HG03280 (cell line): ENCODE results near the gene GAS7.
"Not testable (repeated sequence)": the region's sequence is repeated elsewhere in the genome, so short reads cannot be mapped to it uniquely, and the experiment has no call there.

Source experiments
- ATAC-seq: cut with Tn5 transposase; IDR thresholded peaks from one replicate; pipeline ENCODE4 v1.9.1; 2021; ENCODE audit warnings: mild to moderate bottlenecking, moderate library complexity; ENCODE audit not compliant: unreplicated experiment

The GAS7 gene

DNA sequence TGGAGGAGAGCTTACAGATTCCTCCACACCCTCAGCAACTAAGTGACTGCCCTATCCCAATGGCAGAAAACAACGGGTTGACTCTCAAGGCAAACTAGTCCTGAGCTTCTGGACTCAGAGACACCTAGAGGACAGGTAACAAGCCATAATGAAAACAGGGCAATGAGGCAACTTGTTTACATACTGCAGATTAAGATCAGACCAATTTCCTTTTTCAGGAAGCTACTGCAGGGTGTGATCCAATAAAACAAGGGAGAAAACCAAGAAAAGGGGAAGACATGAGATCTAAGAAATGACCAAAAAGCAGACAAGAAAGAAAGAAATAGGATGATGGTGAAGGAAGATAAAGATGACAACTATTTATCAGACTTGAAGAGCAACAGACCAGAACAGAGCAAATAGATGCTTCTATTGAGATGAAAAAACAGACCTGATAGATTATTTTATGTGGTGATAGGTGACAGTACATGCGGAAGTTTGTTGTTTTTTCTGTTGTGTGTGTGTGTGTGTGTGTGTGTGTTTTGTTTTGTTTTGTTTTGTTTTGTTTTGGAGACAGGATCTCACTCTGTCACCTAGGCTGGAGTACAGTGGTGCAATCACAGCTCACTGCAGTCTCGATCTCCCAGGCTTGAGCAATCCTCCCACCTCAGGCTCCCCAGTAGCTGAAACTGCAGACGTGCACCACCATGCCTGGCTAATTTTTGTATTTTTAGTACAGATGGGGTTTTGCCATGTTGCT lies 120.7 kb downstream of the GAS7 start:
- no peak for ATAC-seq

DNA sequence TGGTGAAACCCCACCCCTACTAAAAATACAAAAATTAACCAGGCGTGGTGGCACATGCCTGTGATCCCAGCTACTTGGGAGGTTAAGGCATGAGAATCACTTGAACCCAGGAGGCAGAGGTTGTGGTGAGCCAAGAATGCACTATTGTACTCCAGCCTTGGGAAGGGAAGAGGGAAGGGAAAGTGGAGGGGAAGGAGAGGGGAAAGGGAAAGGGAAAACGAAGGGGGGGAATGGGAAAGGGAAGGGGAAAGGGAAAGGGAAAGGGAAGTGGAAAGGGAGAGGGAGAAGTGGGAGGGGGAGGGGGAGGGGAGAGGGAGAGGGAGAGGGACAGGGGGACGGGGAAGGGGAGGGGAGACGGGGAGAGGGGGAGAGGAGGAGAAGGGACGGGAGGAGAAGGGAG lies 122.5 kb downstream of the GAS7 start:
- no peak for ATAC-seq

DNA sequence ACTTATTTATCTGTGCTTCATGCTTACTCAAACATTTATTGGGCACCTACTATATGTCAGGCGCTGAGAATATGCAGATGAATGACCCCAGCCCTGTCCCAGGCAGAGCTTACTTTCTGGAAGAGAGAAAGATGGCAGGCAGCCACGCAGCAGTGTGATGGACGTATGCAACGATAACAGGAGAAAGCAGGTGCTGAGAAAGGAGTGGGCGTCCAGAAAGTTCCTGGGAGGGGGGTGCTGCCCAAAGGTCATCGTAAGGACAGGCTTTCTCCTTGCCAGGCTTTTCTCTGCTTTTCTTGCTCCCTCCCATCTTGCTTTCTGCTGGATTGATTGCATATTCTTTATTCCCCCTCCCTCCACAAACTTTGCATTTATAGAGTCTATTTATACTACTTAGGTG lies 124.5 kb downstream of the GAS7 start:
- no peak for ATAC-seq

DNA sequence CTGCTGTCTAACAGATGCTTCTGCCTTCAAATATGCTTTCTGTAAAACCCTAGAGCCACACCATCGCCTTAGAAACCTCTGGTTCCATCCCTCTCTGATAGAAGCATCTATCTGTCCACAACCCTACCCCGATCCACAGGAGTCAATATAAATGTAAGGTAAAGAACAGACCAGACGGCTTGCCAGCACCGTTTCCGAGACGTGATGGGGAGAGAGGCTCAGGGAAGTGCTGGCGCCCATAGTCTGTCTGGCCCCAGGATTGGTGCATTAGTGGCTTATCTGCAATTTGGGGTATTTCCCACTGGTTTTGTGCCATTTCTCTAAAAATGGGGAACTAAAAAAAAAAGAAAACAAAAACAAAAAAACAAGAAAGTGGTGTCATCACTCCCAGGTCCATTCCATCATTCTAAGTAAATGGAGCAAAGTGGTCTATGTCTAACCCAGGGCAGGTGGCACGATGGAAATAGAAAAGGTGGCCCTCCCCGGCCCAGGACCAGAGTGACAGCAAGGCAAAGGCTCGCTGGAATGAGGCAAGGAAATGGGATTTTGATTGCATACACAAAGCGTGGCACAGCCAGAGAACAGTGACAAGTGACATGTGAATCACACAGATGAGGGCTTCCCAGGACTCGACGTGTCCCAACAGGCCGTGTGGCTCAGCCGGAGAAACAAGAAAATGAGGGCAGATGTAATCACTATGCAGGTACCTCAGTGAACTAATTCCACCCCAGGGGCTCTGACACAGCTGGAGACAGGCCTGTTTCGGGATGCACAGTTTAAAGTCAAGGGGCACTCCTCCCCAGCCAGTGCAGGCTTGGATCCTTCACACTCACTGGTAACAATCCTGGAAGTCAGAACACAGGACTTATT lies 125.6 kb downstream of the GAS7 start:
- no peak for ATAC-seq

DNA sequence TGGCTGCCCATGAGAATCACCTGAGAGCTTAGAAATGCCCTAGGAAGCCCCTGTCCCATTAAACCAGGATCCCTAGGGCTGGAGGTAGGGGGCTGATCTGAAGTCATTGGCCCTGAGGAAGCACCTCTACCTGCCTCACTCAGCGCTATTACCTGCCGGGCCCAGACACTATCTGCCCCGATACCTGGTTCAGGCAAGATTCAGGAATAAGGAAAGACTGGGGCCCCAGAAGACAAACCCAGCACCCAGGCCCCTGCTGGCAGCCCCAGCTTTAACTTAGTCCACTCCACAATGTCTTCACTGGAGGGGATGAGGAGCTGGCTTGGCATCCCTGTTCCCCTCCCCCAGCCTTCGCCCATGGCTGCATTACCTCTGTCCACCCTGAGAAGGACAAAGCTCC lies 126.3 kb downstream of the GAS7 start:
- no peak for ATAC-seq

DNA sequence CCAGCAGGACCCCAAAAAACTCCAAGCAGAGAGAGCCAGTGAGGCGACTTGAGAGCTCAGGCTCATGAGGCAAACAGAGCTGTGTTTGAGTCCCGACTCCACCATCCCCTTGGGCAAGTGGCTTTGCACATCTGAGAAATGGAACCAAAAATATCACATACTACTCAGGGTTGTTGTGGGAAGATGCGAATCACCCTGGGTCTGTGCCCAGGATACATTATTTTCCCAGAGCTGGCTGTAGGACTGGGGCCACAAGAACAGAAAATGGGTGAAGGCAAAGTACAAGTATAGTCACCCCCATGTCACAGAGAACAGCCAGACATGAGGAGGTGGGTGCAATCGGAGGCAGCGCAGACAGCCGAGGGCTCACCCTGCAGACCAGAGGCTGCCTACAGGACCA lies 127.3 kb downstream of the GAS7 start:
- no peak for ATAC-seq

DNA sequence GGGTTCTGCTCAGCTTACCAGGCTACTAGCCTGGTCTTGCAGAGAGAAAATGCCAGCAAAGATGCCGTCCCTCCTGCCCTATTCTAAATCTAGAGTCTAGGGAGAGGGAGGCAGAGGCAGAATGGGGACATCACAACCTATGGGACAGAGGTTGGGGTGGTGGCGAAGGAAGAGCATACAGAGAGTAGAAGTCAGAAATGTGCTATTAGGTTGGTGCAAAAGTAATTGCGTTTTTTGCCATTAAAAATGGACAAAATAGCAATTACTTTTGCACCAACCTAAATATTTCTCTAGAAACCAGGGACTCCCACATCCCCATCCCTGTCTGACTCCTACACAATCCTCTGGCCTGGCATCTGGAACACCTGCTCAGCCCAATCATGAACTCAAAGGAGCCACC lies 127.7 kb downstream of the GAS7 start:
- no peak for ATAC-seq

DNA sequence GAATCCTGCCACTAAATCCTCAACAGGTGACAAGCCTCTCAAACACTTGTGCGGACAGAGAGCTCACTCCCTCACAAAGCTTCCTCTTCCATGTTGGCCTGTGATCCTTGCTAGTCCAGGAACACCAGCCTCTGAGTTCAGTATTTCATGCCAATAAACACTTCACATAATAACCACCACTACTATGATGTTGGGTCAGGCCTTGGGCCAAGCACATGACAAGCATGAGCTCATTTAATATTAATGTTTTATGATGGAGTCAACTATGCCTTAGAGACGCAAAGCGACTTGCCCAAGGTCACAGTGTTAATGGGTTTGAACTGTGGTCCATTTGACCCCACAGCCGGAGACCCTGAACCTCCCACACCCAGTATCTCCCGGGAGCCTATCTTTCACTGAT lies 129.1 kb downstream of the GAS7 start:
- ATAC-seq: no peak

DNA sequence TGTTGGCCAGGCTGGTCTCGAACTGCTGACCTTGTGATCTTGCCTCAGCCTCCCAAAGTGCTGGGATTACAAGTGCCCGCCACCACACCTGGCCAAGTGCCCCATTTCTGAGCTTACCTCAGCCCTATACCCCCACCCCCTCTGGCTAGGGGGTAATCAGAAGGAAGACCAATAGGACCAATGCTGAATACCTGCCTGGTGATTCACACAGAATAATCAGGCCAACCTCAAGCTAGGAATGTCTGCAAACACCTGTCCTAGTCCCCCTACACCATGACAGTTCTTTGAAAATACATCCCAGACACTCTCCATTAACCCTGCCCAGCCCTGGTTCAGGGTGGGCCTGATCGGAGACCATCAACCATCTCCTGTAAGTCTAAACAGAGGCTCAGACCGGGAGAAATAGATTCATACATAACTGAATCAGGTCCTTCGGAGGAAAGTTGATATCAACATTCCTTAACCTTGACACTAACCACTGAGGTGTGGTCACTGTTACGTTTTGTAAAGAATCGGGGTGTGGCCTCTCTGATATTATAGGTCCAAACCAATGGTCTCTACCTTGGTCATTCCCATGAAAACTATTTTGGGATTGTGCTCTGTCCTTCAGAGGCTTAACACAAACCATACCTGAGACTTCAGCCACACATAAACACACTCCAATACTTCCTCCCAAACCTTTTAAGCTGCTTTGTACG lies 130.8 kb downstream of the GAS7 start:
- ATAC-seq: no peak

DNA sequence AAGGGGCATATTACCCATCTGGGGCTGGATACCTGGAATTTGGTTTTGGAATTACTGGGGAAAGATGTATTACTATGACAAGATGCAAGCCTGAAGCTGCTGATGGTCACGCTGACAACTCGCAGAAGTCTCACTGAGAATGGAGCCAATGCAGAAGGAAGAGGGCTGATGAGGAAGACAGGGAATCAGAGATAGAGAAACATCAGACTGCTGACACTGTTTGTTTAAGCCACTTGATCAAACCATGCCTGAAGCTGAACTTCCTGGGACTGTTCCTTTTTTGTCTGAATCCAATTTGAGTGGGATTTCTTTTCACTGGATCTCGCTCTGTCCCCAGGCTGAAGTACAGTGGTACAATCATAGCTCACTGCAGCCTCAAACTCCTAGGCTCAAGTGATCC lies 133.9 kb downstream of the GAS7 start:
- ATAC-seq: no peak

DNA sequence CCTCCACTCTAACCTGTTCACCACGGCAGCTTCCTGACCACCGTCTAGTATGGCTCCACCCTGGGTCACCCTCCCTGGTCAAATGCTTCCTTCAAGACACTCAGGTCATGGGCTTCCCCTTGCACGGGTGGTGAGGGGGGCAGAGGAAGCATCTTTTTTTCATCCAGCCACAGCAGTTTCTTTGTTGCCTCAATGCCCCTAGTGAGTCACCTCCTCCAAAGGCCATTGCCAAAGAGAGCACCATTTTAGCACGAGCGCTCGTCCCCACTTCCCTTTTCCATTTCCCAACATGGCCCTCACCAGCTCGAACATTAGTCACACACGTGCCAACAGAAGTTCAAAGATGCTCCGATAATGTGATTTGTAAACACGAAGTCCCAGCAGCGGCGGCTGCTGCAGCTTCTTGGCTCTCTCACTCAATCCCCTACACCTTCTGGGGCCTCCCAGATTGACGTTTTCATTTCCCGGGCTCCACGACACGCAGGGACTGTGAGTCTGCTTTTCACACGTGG lies 134.6 kb downstream of the GAS7 start:
- ATAC-seq: no peak

DNA sequence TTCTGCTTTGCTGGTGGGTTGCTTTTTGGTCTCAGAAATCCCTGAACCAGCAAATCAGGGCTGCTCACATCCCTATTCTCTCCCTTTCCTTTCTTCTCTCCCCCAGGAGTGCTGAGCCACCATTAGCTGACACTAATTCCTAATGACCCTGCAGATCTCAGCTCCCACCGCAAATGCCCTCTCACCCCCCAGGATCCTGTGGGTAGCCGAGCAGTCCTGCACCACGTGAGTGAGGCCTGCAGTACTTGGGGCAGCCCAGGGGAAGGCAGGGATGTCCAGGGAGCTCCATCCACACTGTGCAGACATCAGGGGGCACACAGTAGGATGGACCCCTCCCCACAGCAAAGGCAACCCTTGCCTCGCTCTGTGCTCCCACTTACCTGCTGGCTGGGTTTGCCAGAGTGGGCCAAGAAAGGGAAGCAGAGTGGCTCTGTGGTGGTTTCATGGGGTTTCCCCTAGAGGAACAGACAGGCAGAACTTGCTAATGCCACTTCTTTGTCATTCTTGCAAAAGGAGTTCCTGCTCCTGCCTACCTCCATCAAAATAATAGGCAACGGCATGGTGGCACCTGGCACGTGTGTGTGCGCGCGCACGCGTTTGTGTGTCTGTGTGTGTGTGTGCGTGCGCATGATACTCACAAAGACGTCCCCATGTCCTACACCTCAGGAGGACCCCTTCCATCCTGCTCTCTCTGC lies 135.6 kb downstream of the GAS7 start:
- no peak for ATAC-seq

DNA sequence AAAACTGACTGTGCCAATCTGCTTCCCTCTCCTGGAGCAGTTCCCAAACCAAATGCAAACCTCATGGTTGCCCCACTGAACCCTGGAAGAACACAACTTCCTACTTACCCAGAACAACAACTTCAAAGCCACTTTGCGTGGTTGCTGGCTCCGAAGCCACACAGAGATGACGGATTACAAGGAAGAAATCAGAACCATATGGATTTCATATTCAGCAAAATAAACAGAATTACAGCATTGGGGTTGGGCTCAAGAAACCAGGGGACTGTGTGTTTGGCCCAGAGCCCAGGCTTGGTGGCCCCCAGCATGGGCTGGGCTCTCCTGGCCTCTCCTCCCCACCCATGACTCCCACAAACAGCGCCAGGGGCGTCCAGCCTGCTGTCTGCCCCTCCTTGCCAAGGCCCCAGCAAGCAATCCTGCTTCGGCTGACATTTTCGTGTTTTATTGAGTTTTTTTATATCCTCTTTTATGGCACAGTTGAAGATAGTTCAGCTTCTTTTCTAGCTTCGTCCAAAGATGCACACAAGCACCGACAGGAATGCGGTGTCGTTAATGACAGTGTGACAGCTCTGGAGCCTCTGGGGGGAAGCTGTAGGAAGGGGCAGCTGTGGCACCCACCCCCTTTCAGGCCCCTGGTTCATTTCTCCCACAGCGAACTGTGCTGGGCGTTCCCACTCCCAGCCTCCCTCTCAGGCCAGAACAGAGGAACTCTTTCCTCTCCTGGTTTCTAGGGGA lies 137.1 kb downstream of the GAS7 start:
- ATAC-seq: no peak

DNA sequence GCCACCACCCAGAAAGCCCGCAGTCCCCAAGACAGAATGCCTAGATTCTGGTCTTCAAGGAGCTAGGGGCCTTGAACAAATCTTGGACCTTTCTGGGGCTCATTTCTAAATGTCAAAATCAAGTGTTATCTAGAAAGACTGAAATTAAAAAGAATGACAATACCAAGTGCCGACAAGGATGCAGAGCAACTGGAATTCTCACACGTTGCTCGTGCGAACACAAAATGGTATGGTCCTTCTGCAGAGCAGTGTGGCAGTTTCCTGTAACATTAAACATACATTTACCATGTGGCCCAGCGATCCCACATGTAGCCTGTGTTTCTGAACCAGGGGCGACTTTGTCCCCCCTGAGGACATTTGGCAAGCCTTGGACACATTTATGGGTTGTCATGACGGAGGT lies 137.9 kb downstream of the GAS7 start:
- ATAC-seq: no peak

DNA sequence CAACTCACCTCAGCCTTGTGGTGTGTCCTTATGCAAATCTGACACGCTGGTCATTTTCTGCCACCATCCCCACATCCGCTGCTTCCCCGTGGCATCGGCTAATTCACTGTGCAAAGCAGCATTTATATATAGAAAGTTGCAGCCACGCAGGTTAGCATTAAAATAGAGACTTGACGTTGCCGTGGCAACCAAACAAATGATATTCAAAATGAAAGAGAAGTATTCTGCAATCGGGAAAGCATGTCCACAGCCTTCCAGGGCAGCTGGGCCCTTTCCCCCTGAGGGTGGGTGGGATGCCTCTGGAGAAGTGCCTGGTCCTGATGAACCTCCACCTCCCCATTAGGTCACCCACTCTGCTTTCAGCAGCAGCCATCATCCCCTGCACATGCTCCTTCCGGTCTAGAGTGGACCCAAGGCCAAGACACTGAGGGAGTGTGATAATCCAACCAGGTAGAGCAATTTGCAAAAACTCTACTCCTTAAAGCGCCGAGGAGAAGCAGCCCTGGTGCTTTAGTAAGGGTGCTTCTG lies 138.7 kb downstream of the GAS7 start:
- ATAC-seq: peak; percentile 84

DNA sequence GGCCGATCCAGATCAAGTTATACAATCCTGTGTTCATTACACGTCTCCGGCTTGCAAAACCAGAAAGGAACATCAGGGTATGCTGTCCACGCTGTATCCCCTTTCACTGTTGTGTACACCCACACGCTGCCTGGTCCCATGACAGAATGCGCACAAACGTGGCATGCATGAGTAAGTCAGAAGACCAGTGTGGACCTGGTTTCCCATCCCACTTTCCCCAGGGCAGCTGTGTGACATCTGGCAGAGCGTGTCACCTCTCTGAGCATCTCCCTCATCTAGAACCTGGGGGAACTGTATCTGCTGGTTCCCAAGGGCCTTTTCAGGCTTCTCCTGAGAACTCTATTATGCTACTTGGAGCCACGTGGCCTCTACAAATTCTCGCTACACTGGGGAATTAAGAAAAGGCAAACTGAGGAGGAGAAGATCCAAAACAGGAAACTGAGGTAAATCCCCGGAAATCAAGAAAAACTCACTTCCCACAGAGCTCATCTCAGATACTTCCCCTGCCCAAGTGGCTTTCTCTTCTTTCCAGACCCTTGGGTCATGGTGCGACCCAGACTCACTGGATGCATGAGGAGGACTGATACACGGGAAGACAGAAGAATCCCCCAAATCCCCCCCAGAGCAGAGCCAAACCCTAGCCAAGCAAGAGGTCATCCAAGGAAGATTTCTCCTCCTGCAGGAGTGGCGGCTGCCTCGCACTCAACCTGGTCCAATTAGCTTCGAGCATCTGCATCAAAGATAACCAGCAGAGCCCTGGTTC lies 139.3 kb downstream of the GAS7 start:
- peak; percentile 14 for ATAC-seq

DNA sequence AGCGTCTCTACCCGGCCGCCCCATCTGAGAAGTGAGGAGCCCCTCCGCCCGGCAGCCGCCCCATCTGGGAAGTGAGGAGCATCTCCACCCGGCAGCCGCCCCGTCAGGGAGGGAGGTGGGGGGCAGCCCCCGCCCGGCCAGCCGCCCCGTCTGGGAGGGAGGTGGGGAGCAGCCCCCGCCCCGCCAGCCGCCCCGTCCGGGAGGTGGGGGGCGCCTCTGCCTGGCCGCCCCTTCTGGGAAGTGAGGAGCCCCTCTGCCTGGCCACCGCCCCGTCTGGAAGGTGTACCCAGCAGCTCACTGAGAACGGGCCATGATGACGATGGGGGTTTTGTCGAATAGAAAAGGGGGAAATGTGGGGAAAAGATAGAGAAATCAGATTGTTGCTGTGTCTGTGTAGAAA lies 140.9 kb downstream of the GAS7 start:
- not testable (repeated sequence) for ATAC-seq

DNA sequence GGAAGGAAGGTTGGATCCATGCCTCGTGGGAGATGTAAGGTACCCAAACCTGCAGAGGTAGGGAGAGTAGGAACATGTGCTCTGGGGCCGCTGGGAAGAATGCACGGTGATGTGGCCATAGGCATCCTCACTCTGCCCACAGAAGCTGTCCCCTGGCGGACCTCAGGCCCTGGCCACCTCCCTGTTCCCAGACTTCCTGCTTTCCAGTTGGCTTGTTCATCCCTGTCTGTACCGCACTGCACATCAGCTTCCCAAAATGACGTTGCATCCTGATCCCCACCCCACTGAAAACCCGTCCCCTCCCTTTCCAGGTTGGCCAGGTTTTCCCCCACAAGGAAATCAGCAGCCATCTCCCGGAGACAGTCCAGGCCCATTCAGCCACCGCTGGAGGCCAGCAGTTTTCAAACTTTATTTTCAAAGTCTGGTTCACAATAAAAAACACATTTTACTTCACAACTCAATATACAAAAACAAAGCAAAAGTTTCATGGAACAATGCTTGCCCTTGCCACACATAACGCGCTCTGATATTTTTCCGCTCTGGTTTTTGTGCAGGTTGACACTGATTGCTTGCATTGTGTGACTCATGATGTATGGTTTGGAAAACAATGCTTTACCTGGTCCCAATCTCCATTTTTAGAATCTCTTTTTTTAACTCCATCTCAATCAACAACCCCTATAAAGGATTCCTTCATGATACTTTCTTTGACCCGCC lies 143.0 kb downstream of the GAS7 start:
- no peak for ATAC-seq
